ENCODE measurements around the gene CLEC4G.
"Not testable (repeated sequence)": the region's sequence is repeated elsewhere in the genome, so short reads cannot be mapped to it uniquely, and the experiment has no call there.

Gene CLEC4G

GRCh38 chr19:7746903-7747884 lies 15.3 kb upstream of the CLEC4G start, which contains the start of gene CD209:
Gene CD209 (minus strand): TSS chr19:7747534. CDS start chr19:7747511, 23 bp downstream.
- no peak for DNase-seq (ENCODE audit: low read depth in 2 of 2)

- not testable (repeated sequence) for DNase-seq (ENCODE audit: low read depth in 2 of 2)
Measured at GRCh38 chr19:7746306-7746705, 14.4 kb upstream of the CLEC4G start.

- DNase-seq (ENCODE audit: low read depth in 2 of 2), result no peak
Measured at GRCh38 chr19:7744871-7745650, 13.2 kb upstream of the CLEC4G start.

GRCh38 chr19:7744199-7744786 lies 12.4 kb upstream of the CLEC4G start:
- no peak for DNase-seq (ENCODE audit: low read depth in 2 of 2)

GRCh38 chr19:7743425-7743841 lies 11.5 kb upstream of the CLEC4G start:
- no peak for DNase-seq (ENCODE audit: low read depth in 2 of 2)

GRCh38 chr19:7742991-7743390 lies 11.1 kb upstream of the CLEC4G start:
- DNase-seq (ENCODE audit: low read depth in 2 of 2), result no peak

- DNase-seq (ENCODE audit: low read depth in 2 of 2), result no peak
Measured at GRCh38 chr19:7742575-7742974, 10.7 kb upstream of the CLEC4G start.

- DNase-seq (ENCODE audit: low read depth in 2 of 2), result no peak
Measured at GRCh38 chr19:7740682-7741054, 8.8 kb upstream of the CLEC4G start.

- no peak for DNase-seq (ENCODE audit: low read depth in 2 of 2)
Measured at GRCh38 chr19:7739801-7740681, 8.1 kb upstream of the CLEC4G start.

GRCh38 chr19:7739211-7739755 lies 7.4 kb upstream of the CLEC4G start:
- DNase-seq (ENCODE audit: low read depth in 2 of 2), result no peak

GRCh38 chr19:7738023-7738422 lies 6.1 kb upstream of the CLEC4G start:
- DNase-seq (ENCODE audit: low read depth in 2 of 2), result no peak

GRCh38 chr19:7737215-7737614 lies 5.3 kb upstream of the CLEC4G start:
- DNase-seq (ENCODE audit: low read depth in 2 of 2), result no peak

GRCh38 chr19:7736148-7736547 lies 4.2 kb upstream of the CLEC4G start:
- DNase-seq (ENCODE audit: low read depth in 2 of 2), result no peak

- no peak for DNase-seq (ENCODE audit: low read depth in 2 of 2)
Measured at GRCh38 chr19:7734220-7735203, 2.6 kb upstream of the CLEC4G start.

GRCh38 chr19:7733376-7733775 lies 1.5 kb upstream of the CLEC4G start:
- DNase-seq (ENCODE audit: low read depth in 2 of 2), result no peak

- DNase-seq (ENCODE audit: low read depth in 2 of 2), result no peak
Measured at GRCh38 chr19:7731615-7732014, 295 bp downstream of the CLEC4G start.

GRCh38 chr19:7731218-7731595 lies 703 bp downstream of the CLEC4G start:
- DNase-seq (ENCODE audit: low read depth in 2 of 2), result no peak

GRCh38 chr19:7730286-7731217 lies 1.4 kb downstream of the CLEC4G start:
- DNase-seq (ENCODE audit: low read depth in 2 of 2), result no peak

- no peak for DNase-seq (ENCODE audit: low read depth in 2 of 2)
Measured at GRCh38 chr19:7729831-7730285, 2.1 kb downstream of the CLEC4G start.

Data from stimulated activated CD8-positive, alpha-beta memory T cell treated with anti-CD3 and anti-CD28 coated beads, Interleukin-7, amount 100 ng/mL, for 1 hour (primary cell).